H4 (cell line): ENCODE results near the gene POLN. TPM values are rescaled to one million over a fixed set of nuclear protein-coding genes. Genes with fewer than 3 reads are reported as not detected.

Experiments used
- DNase-seq: peaks from one replicate; pipeline ENCODE4 v3.0.0-alpha.2; 2015; ENCODE audit warnings: low spot score
- total RNA-seq: library from RNA; depleted of rRNA; stranded (reverse); fragments of >200 nt; shearing (Covaris generic); gene quantifications from 2 replicates; pipeline ENCODE4 v1.2.3, GENCODE V29; 2014

Gene POLN
- total RNA-seq, 1 experiment from 2014 or later: 1.8 TPM

- DNase-seq: no peak
Observed at GRCh38 chr4:2071252-2071911, 170.5 kb downstream of the POLN start.

- DNase-seq: no peak
Observed at GRCh38 chr4:2070421-2071251, 171.3 kb downstream of the POLN start.

GRCh38 chr4:2069986-2070385, 171.9 kb downstream of the POLN start:
- DNase-seq: no peak

- DNase-seq: no peak
Observed at GRCh38 chr4:2069161-2069971, 172.6 kb downstream of the POLN start.

GRCh38 chr4:2068566-2068965, 173.4 kb downstream of the POLN start:
- DNase-seq: no peak

- DNase-seq: no peak
Observed at GRCh38 chr4:2068198-2068470, 173.8 kb downstream of the POLN start.

- DNase-seq: no peak
Observed at GRCh38 chr4:2067446-2068197, 174.3 kb downstream of the POLN start.

- no peak for DNase-seq
Observed at GRCh38 chr4:2066571-2067445, 175.1 kb downstream of the POLN start.

- DNase-seq: no peak
Observed at GRCh38 chr4:2066011-2066551, 175.8 kb downstream of the POLN start.

- DNase-seq: no peak
Observed at GRCh38 chr4:2065106-2065930, 176.6 kb downstream of the POLN start.

GRCh38 chr4:2064276-2064991, 177.5 kb downstream of the POLN start:
- no peak for DNase-seq

- DNase-seq: no peak
Observed at GRCh38 chr4:2063557-2064275, 178.2 kb downstream of the POLN start.

GRCh38 chr4:2062808-2063524, 179.0 kb downstream of the POLN start:
- no peak for DNase-seq

GRCh38 chr4:2062168-2062807, 179.6 kb downstream of the POLN start:
- DNase-seq: no peak

GRCh38 chr4:2061186-2062131, 180.5 kb downstream of the POLN start:
- no peak for DNase-seq

GRCh38 chr4:2060611-2061185, 181.2 kb downstream of the POLN start:
- no peak for DNase-seq
